OCI-LY7 (cell line): Measurements from ENCODE around the gene FAU.

Experiments
- EZH2phosphoT487 ChIP-seq: fragments of 200-600 bp; sonication (generic); IDR thresholded peaks from 2 replicates; pipeline ENCODE4 v1.6.1; 2018; ENCODE audit warnings: low read depth, borderline replicate concordance, mild to moderate bottlenecking, mixed run types, antibody characterized with exemption, low read length, moderate library complexity, mixed read lengths
- TF ChIP-seq, protein P1 (sequence below): fragments of 200-600 bp; sonication (generic); conservative IDR thresholded peaks from 2 replicates; pipeline ENCODE4 v1.5.1; 2014; ENCODE audit warnings: mild to moderate bottlenecking, antibody characterized with exemption, low read length, moderate library complexity, mixed read lengths

DNA sequence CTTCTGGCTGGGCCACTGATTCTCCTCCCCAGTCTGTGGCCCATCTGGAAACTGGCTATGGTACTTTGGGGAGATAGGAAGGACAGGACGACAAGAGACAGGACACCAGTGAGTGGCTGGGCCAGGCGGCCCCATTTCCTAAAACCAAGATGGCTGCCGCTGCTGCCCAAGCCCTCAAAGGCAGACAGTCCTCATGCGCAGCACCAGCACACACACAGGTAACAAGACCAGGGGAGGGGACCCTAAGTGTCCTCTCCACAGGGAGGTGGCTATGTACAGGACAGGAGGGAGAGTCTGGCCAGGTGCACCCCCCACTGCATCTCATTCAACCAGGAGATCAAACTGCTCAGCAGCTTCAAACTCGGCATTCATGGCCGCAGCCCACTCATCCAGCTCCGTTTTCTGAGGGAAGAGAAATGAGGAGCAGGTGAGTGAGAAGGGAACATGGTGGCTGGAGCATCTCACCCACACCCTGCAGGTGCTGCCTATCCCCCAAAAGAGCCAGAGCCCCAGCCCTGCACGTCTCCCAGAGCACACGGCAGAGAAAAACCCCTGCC lies 43.1 kb downstream of the FAU start:
- TF ChIP-seq, protein P1, sequence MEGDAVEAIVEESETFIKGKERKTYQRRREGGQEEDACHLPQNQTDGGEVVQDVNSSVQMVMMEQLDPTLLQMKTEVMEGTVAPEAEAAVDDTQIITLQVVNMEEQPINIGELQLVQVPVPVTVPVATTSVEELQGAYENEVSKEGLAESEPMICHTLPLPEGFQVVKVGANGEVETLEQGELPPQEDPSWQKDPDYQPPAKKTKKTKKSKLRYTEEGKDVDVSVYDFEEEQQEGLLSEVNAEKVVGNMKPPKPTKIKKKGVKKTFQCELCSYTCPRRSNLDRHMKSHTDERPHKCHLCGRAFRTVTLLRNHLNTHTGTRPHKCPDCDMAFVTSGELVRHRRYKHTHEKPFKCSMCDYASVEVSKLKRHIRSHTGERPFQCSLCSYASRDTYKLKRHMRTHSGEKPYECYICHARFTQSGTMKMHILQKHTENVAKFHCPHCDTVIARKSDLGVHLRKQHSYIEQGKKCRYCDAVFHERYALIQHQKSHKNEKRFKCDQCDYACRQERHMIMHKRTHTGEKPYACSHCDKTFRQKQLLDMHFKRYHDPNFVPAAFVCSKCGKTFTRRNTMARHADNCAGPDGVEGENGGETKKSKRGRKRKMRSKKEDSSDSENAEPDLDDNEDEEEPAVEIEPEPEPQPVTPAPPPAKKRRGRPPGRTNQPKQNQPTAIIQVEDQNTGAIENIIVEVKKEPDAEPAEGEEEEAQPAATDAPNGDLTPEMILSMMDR, result no peak
- TF ChIP-seq EZH2phosphoT487, result no peak
